ENCODE measurements around the gene LRPAP1.

LRPAP1 gene

DNA sequence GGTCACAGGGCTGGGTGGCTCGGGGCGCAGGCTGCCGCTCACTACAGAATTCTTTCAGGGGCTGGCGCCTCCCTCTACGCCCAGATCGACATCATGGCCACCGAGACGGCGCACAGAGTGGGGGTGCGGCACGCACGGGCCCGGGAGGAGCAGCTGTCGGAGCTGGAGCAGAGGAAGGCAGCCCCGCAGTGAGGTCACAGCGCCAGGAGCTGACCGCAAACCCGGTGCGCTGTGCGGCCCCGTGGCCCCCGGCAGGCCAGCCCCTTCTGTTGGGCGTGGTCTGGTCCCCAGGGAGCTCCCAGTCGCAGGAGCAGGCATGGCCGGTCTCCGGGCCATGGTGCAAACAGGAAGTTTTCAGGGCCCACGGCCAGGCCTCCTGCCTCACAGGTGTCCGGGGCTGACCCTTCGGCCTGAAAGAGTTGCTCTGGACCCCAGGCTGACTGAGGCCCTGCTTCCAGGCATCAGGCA, 31.6 kb downstream of the LRPAP1 start:
- no peak for DNase-seq (ENCODE audit: low read depth in 3 of 3)

DNA sequence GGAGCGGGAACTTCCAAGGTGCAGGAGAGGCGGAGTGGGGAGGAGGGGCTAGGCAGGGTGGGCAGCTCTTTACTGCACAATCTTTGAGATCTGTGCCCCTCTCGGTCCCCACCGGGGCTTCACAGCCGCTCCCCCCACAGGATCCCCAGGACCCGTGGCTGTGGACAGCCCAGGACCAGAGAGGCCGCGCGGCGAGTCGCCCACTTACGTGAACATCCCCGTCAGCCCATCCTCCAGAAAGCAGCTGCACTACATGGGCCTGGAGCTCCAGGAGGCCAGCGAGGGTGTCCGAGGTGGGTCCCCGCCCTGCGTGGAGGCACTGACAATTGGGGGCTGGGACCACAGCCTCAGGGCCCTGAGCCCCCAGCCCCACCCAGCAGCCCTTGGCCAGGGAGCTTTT, 32.1 kb downstream of the LRPAP1 start:
- no peak for DNase-seq (ENCODE audit: low read depth in 3 of 3)

DNA sequence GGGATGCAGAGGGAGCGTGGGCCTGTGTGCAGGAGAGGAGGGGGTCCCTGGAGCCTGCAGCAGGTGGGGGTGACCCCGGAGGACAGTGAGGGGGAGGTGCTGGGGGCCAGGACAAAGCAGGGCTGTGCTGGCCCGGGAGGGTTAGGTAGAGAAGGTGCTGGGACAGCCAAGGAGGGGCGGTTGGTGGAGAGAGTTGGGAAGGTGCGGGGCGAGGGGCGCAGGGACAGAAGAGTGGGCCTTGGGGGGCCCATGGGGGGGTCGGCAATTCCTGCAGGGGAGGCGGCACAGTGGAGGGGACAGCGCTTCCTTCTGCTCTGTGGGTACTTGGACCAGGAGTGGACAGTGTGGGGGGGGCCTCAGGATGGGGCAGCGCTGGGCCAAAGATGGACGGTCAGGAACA, 32.5 kb downstream of the LRPAP1 start:
- no peak for DNase-seq (ENCODE audit: low read depth in 3 of 3)

DNA sequence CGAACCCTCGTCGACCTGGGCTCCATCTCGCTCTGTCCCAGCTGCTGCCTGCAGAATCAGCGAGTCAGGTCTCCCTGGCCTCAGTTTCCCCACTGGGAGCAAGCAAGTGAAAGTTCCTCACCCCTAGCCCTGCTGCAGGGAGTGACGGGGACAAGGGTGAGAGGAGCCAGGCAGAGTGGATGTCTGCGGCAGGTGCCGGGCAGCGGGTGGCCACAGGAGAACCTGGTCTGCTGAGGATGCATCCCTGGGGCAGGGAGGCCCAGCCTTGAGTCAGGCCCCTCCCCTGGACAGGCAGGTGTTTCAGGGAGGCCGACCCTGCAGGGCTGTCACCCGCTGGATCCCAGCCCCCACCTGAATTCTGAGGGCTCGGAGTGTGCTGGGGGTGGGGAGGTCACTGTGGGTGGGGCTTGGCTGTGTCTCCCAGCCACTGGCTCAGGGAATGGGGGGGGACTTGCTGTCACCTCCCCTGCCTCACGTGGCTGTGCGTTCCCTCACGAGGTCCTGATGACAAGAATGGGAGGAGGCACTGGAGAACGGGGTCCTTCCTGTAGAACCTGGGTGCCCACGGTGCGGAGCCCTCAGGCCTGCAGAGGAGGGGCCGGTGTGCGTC, 33.2 kb downstream of the LRPAP1 start:
- DNase-seq (ENCODE audit: low read depth in 3 of 3), result no peak

DNA sequence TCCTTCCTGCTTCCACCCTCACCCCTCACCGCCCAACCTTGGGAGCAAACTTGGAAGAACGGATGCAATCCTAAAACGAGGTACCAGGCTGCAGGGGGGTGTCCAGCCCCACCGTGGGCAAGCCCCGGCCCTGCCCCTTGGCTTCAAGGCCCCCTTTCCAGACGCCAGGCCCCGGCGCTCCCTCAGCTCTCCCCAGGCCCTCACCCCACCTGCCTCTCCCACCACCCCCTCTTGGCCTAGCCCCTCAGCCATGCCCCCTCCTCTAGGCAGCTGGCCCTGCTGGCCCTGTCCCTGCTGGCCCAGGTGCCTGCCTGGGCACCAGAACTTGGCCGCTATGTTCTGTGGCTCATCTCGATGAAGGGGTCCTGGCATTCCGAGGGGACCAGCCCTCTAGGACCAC, 33.8 kb downstream of the LRPAP1 start:
- DNase-seq (ENCODE audit: low read depth in 3 of 3), result no peak

DNA sequence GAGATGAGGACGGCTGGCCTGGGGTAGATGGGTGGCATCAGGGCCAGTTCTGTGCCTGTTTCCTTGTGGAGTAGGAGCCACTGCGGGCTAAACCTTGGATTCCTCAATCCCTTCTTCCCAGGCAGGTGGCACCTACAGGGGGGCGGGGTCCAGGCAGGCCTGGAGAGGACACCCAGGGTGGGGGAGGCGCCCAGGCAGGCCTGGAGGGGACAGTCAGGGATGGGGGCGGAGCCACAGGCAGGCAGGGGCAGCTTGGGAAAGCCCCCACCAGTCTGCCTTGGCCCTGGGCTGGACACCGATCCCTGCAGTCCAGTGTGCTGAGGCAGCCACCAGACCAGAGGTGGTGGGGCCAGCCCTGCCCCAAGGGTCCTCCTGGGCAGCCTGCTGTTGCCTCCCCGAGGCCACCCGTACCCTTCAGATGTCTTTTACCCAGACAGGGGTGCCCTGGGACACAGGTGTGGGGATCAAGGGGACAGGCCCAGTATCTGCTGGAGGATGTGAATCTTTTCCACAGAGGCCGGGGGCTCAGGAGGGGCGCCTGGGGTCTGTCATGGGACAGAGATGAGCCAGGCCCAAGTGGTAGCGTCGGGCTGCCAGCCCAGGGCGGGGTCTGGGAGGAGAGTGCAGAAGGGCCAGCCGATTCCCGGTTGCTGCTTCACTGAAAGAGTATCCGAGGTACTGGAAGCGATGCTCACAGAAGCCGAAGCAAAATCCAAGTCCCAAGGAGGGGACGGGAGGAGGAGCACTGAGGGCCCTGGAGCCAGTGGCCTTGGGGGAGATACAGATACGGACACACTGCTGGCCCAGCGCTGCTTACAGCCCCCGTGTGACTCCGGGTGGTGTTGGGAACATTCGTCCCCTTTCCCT, 34.5 kb downstream of the LRPAP1 start:
- no peak for DNase-seq (ENCODE audit: low read depth in 3 of 3)

DNA sequence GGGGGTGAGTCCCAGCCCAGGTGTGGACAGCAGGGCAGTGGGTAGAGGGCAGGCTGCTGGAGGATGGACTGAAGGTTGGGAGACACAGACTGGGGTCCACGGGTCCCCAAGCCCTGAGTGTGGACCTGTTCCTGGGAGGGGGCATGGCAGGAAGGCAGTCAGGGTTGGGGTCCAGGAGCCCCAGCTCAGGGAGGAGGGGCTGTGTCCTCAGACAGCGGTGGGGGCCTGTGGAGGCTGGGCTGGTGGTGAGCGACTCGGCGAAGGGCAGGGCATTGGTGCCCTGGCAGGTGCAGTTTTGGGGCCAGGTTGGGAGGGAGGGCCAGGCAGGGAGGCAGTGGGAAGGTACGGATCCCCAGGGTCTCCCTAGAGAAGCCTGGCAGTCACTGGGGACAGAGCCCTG, 35.1 kb downstream of the LRPAP1 start:
- no peak for DNase-seq (ENCODE audit: low read depth in 3 of 3)

DNA sequence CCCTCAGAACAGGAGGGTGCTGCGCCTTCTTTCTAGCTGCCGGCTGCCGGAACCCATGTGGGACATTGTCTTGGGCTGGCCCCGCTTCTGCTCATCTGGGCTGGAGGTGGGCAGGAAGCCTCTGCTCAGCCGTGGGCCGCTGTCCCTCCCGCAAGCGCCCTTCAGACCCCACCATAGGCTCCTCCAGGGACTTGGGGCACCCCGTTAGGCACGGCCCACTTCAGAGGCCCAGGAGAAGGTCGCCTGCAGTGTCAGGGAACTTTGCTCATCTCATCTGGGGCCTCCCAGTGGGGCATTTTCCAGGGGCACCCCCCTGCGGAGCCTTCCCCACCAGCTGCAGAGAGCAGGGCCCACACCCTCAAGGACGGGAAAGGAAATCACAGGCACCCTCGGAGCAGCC, 36.2 kb downstream of the LRPAP1 start:
- DNase-seq (ENCODE audit: low read depth in 3 of 3), result no peak

DNA sequence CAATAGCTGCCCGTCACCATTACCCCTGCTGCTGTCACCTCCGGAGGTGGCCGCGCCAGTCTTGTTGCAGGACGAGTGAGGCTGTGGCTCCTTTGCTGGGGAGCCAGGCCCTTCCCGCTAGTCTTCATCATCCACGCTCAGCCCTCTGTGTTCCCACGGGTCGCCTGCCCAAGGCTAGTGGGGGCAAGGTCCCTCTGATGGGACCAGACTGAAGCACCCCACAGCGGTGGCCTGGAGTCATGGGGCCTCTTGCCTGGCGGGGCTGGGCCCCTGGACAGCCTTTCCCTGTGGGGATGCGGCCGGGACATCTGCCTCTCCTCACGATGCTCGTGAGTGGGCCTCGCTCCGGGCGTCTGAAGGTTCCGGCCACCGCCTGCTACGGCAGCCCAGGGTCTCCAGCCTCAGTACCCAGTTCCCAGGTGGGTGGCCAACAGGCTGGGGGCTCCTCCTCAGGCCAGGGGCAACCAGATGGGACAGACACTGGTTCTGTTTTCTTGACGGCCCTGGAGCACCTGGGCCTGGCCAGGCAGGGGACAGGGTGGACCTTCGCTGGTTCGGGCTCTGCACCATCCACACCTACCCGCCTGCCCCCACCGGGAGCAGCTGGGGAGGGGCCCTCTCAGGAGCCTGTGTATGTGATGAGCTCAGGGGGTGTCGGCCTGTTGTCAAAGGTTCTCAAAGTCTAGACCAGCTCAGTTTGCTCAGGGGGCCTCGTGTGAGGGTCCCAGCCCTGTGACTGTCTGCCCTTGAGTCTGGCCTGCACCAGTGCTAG, 36.8 kb downstream of the LRPAP1 start:
- DNase-seq (ENCODE audit: low read depth in 3 of 3), result no peak

DNA sequence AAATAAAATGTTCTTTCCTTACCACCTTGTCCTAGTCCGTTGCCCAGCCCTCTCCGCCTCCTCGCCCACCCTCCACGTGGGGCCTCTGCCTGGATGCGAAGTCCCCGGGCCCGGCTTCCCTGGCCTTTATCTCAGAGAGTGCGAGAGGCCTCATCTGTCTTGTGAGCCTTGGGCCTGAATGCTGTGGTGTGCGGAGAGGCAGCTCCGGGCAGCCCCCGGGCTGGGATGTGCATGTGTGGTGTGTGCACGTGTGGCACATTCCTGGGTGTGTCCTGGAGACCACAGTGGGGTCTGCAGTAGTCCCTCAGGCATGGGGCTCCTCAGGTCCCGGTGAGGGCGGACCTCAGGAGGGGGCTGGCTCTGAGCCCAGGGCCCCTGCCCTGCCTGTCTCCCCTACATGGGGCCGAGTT, 37.8 kb downstream of the LRPAP1 start:
- no peak for DNase-seq (ENCODE audit: low read depth in 3 of 3)

DNA sequence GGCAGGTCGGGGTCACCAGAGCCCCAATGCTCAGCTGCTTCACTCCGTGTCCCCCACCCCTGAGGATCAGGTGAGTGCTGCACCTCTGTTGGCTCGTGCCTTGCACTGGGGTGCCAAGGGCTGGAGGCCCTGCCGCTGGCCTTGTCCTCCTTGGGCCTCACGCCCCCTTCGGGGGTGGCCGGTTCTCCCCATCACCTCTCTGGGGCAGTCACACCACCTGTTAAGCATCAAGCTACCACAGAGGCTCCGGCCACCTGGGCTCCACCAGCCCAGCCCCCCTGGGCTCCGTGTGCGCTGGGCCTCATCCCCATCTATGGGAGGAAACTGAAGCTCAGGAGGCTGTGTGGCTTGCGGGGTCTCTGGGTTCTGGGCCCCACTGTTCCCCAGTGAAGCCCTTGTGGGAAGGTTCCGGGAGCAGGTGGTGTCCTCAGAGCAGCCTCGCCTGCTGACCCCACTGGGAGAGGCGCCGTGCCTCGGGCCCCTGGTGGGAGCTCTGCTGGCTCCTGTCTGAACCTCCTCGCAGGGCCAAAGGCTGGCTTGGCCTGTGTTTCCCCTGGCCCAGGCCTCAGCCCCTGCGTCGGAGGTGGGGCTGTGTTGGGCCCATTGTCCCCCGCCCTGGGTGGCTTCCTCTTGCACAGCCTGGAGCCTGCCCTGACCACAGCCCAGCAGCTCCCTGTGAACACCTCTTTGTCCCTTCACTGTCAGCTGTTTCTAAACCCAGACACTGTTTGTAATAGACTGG, 38.3 kb downstream of the LRPAP1 start:
- DNase-seq (ENCODE audit: low read depth in 3 of 3), result no peak

DNA sequence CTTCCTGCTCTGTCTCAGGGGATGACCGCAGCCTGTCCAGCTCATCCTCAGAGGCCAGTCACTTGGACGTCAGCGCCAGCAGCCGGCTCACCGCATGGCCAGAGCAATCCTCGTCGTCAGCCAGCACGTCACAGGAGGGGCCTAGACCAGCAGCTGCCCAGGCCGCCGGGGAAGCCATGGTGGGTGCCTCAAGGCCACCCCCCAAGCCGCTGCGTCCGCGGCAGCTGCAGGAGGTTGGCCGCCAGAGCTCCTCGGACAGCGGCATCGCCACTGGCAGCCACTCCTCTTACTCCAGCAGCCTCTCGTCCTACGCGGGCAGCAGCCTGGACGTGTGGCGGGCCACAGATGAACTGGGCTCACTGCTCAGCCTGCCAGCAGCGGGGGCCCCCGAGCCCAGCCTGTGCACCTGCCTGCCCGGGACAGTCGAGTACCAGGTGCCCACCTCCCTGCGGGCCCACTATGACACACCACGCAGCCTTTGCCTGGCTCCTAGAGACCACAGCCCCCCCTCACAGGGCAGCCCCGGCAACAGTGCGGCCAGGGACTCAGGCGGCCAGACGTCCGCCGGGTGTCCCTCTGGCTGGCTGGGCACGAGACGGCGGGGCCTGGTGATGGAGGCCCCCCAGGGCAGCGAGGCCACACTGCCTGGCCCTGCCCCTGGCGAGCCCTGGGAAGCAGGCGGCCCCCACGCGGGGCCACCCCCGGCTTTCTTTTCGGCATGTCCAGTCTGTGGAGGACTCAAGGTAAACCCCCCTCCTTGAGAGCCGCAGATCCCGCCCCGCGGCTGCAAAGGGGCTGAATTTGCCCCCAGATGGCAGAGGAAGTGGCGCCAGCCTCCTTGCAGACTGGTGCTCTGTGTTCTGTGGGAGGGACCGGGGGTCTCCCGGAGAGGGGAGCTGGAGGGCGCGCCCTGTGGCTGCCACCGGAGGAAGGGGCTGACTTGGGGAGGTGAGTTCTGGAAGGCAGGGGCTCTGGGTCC, 39.2 kb downstream of the LRPAP1 start:
- DNase-seq (ENCODE audit: low read depth in 3 of 3), result no peak

DNA sequence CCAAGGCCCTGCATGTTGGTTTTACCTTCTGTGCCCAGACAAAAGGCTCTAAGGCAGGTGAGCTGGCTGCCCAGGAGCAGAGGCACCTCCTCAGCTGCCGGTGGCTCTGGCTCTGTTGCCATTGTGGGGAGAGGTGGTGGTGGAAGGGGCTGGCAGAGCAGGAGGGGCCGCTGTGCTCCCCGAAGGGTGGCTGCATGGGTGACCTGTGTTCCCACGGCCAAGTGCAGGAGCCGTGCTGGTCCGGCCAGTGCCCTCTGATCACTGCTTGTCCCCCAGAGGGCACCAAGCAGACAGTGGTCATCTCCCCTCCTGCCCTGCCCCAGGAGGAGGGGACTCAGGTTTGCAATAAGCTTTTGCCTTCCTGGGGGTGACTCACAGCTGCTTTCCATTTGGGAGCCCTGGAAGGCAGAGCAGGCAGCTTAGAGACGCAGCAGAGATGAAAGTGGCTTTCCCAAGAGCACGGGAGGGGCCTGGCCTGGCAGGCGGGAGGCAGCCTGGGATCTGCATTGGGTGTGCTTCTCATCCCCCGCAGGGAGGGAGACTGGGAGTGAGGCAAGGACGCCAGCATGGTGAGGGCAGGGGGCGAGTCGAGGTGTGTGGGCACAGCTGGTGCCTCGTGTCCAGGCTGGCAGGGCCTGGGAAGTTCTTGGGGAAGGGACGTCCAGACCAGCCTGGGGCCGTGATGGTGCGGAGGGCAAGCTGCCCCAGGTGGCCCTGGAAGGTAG, 40.4 kb downstream of the LRPAP1 start:
- DNase-seq (ENCODE audit: low read depth in 3 of 3), result no peak

DNA sequence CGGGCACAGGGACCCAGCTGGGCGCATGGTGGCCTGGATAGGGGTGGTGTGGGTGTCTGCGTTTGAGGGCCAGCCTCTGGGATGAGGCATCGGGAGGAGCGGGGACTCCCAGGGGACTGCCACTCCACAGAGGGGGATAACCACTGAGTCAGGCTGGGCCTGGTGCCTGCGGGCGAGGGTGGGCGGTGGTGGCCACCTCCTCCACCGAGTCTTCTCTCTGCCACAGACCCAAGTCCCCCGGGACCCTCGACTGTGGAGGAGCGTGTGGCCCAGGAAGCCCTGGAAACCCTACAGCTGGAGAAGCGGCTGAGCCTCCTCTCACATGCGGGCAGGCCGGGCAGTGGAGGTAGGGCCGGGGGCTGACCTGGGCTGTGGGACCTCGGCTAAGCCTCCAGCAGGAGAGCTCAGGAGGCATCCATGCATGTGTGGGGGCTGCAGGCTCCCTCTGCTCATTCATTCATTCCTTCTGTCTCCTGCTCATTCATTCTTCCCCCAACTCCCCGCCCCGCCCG, 42.7 kb downstream of the LRPAP1 start:
- DNase-seq (ENCODE audit: low read depth in 3 of 3), result no peak

DNA sequence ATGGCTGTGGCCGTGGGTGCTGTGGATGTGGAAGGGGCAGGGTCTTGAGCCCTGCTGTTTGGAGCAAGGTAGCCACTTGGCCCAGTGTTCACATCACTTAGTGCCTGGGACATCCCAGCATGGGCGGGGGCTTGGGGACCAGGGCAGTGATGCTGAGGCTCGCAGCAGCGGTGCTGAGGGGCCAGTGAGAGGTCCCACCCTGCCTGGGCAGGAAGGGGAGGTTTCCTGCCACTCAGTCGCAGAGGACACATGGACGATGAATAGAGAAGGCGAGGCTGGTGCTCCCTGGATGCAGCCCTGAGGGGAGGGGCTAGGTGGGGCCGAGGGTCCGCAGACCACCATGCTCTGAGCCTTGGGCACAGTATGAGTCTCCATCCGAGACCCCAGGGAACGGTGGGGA, 43.4 kb downstream of the LRPAP1 start:
- DNase-seq (ENCODE audit: low read depth in 3 of 3), result no peak

DNA sequence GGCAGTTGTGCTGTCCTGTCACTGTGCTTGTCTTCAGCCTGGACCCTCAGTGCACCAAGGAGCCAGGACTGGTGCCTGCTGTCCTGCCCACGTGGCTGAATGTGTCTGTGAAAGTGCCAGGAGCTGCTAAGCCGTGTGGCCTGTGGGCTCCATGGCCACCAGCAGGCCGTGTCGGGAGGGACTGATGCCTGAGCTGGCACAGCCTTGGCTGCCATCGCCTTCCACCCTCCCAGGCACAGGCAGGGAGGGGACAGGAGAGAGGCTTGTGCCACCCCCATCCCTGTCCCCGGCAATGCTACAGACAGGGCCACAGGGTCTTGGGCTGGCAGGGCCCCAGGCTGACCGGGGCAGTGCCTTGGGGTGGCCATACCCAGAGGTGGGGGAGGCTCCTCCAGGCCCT, 44.4 kb downstream of the LRPAP1 start:
- DNase-seq (ENCODE audit: low read depth in 3 of 3), result no peak

DNA sequence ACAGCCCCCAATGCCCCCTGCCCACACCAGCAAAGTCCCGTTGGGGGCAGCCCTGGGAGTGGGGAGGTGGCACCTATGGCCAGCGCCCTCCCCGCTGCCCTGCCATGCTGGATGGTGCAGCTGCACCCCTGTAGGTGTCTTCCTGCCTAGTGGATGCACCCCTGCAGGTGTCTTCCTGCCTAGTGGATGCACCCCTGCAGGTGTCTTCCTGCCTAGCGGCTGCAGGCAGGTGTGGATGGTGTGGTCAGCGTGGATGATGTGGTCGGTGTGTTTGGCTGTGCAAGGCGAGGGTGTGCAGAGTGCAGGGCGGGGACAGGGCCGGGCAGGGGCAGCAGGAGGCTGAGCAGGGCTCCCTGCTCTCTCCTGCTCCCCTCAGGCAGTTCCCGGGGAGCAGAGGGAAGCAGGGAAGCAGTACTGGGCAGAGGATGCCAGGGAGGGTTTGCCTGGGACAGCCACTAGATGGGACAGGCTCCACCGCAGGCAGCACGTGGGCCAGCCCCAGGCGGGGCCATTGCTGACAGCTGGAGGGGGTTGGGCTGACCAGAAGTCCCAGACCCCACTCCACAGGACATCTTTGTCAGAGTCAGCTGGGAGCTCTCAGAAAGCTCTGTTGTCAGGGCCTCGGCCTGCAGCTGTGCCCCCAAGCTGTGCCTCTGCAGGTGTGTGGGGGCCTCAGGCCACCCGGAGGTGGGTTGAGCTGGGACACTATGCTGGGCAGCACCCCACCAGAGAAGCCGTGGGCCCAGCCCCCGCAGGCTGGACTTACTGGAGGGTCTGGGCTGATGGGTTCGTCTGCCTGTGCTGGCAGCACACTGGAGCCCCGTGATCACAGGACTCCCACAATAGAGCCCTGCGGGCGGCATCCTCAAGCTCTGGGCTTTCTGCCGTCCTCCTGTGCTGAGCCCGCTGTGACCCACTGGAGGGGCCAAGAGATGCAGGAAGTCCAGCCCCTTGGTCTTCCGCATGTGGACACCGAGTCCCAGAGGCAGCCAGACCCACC, 45.4 kb downstream of the LRPAP1 start:
- no peak for DNase-seq (ENCODE audit: low read depth in 3 of 3)

DNA sequence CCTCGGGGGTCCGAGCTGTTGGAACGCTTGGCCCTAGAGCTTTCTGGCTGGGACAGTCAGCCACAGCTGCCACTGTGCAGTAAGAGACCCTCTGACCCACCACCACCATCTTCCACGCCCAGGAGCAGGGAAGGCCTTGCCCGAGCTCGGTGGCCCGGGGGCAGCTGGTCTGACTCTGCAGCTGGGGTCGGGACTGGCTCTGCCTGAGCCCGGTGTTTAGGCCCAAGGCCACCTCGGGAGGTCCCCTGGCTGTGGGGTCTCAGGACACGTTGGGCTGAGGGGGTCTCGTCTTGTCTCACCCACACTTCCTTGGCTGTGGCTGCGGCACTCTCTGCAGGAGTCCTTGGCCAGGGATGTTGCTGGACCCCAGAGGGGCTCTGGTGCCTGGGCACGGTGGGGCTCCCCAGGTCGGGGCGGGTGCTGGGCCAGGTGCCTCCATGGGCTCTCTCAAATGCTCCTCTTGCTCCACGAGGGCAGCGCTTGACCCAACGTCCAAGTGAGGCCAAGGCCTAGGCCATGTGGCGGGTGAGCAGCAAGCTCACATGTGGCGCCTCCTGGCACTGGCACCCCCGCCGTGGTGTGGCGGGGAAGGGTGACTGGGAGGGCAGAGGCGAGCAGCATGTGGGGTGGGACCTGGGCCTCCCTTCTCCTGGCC, 46.2 kb downstream of the LRPAP1 start:
- DNase-seq (ENCODE audit: low read depth in 3 of 3), result no peak
